Caco-2 (cell line): ENCODE measurements around the gene MTOR. TPM values are rescaled to one million over a fixed set of nuclear protein-coding genes. Genes with fewer than 3 reads are reported as not detected.
A peak's percentile ranks its signal among the peaks of the same experiment; 100 is the strongest.
"Not testable (repeated sequence)": the region's sequence is repeated elsewhere in the genome, so short reads cannot be mapped to it uniquely, and the experiment has no call there.

Experiments used
- BruUV-seq: library from RNA; stranded (reverse); fragments of 400-500 nt; replicated peaks from 2 replicates; lab custom pipeline; 2021; lab: Mats Ljungman, UMichigan
- CTCF ChIA-PET: fragments of 300-600 bp; sonication (Branson Sonifier 250); formaldehyde crosslinking; loops from one replicate; lab custom pipeline; 2022; ENCODE audit warnings: antibody characterized with exemption; lab: Charles Lee
- POLR2A ChIA-PET: fragments of 300-600 bp; sonication (Branson Sonifier 250); formaldehyde crosslinking; loops from one replicate; lab custom pipeline; 2022; ENCODE audit warnings: antibody characterized with exemption; lab: Charles Lee
- DNase-seq, 2 experiments: peaks; one replicate each; pipeline versions ENCODE4 v3.0.0 to v3.0.0-alpha.2; 2020 to 2022
- H3K27me3 ChIP-seq: replicated peaks from 2 replicates; pipeline ENCODE4 v1.6.0; 2011; ENCODE audit warnings: low read length; ENCODE audit not compliant: control insufficient read depth, insufficient read depth
- H3K36me3 ChIP-seq: 2 replicates; pipeline ENCODE4 v1.5.1; 2011; ENCODE audit warnings: low read length; ENCODE audit not compliant: control insufficient read depth, insufficient read depth
- H3K4me1 ChIP-seq: fragments of 250-450 bp; sonication (Bioruptor Pico); 2 replicates; pipeline ENCODE4 v1.5.1; 2020; ENCODE audit warnings: mild to moderate bottlenecking
- H3K4me3 ChIP-seq: 2 replicates; pipeline ENCODE4 v1.5.1; 2011; ENCODE audit warnings: low read depth, mild to moderate bottlenecking, control low read depth, low read length
- H3K9me3 ChIP-seq: fragments of 250-450 bp; sonication (Bioruptor Pico); 2 replicates; pipeline ENCODE4 v1.5.1; 2020; ENCODE audit warnings: mild to moderate bottlenecking, moderate library complexity
- H3K27ac Mint-ChIP-seq: one replicate; pipeline ENCODE4 v1.8.0; 2022; ENCODE audit warnings: mixed read lengths; ENCODE audit not compliant: unreplicated experiment
- H3K27me3 Mint-ChIP-seq: one replicate; pipeline ENCODE4 v1.8.0; 2022; ENCODE audit warnings: mixed read lengths; ENCODE audit not compliant: insufficient read depth, unreplicated experiment
- H3K36me3 Mint-ChIP-seq: one replicate; pipeline ENCODE4 v1.8.0; 2022; ENCODE audit warnings: mild to moderate bottlenecking, mixed read lengths; ENCODE audit not compliant: insufficient read depth, unreplicated experiment
- H3K4me1 Mint-ChIP-seq: one replicate; pipeline ENCODE4 v1.8.0; 2022; ENCODE audit warnings: low read depth, mixed read lengths; ENCODE audit not compliant: unreplicated experiment
- H3K4me3 Mint-ChIP-seq: one replicate; pipeline ENCODE4 v1.8.0; 2022; ENCODE audit warnings: mild to moderate bottlenecking, moderate library complexity, mixed read lengths; ENCODE audit not compliant: unreplicated experiment
- H3K9me3 Mint-ChIP-seq: one replicate; pipeline ENCODE4 v1.8.0; 2022; ENCODE audit warnings: mixed read lengths; ENCODE audit not compliant: unreplicated experiment
- intact Hi-C: fragments of 100-400 bp; cut with micrococcal nuclease; formaldehyde crosslinking; loops from one replicate; pipeline ENCODE4 v1.10.0; 2022; ENCODE audit not compliant: unreplicated experiment
- total RNA-seq: library from RNA; stranded (reverse); gene quantifications from 2 replicates; pipeline ENCODE4 v1.2.3, GENCODE V29; 2022
- TF ChIP-seq, protein P1 (sequence below), 2 experiments: fragments of 200-600 bp in 1 of 2; IDR thresholded peaks; 1 replicate in 1 of 2; 2 replicates in 1 of 2; pipeline versions ENCODE4 v1.5.1 to v1.8.0; 2011 to 2022; ENCODE audit warnings: antibody characterized with exemption in 1 of 2, control low read depth in 1 of 2, inconsistent platforms in 1 of 2, low read depth in 1 of 2, low read length in 1 of 2, mild to moderate bottlenecking in 1 of 2, moderate library complexity in 1 of 2; ENCODE audit not compliant: insufficient read depth in 1 of 2, severe bottlenecking in 1 of 2, unreplicated experiment in 1 of 2

The MTOR gene
- total RNA-seq, 1 experiment from 2014 or later: 45.7 TPM

DNA sequence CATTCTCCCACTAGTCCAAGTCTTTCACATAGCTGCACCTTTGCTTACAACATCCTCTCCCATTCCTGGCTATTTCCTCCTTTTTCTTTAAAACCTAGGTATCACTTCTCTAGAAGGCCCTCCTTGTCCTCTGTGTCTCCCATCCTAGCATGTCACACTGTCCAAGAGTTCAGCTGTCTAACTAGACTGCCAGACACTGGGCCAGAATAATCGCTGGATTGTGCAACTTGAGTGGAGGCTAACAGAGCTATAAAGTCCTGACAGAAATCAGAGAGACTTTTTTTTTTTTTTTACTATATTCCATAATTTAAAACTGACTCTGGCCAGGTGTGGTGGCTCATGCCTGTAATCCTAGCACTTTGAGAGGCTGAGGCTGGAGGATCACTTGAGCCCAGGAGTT is 77.4 kb downstream of the MTOR start:
- ChIA-PET POLR2A (no interaction called here), CTCF (no interaction called here)
- Mint-ChIP-seq H3K27me3 (no peaks in the 10 kb centered on the region), H3K9me3 (no peaks in the 10 kb centered on the region), H3K27ac (no peak overlapping the region), H3K4me3 (no peak overlapping the region), H3K4me1 (no peaks in the 10 kb centered on the region), H3K36me3 (peaks cover 5% of the 10 kb centered on the region)
- Histone ChIP-seq H3K4me3 (no peak overlapping the region), H3K9me3 (no peaks in the 10 kb centered on the region), H3K27me3 (no peaks in the 10 kb centered on the region), H3K4me1 (no peaks in the 10 kb centered on the region), H3K36me3 (no peaks in the 10 kb centered on the region)
- no TSS peak for BruUV-seq
- TF ChIP-seq, protein P1, sequence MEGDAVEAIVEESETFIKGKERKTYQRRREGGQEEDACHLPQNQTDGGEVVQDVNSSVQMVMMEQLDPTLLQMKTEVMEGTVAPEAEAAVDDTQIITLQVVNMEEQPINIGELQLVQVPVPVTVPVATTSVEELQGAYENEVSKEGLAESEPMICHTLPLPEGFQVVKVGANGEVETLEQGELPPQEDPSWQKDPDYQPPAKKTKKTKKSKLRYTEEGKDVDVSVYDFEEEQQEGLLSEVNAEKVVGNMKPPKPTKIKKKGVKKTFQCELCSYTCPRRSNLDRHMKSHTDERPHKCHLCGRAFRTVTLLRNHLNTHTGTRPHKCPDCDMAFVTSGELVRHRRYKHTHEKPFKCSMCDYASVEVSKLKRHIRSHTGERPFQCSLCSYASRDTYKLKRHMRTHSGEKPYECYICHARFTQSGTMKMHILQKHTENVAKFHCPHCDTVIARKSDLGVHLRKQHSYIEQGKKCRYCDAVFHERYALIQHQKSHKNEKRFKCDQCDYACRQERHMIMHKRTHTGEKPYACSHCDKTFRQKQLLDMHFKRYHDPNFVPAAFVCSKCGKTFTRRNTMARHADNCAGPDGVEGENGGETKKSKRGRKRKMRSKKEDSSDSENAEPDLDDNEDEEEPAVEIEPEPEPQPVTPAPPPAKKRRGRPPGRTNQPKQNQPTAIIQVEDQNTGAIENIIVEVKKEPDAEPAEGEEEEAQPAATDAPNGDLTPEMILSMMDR (IDR thresholded peaks at IDR 0.05; ENCODE audit: insufficient read depth in 1 of 2, low read depth in 1 of 2, low read length in 1 of 2, severe bottlenecking in 1 of 2, unreplicated experiment in 1 of 2): no peak
- no peak for DNase-seq
- intact Hi-C loops: no loop called here

DNA sequence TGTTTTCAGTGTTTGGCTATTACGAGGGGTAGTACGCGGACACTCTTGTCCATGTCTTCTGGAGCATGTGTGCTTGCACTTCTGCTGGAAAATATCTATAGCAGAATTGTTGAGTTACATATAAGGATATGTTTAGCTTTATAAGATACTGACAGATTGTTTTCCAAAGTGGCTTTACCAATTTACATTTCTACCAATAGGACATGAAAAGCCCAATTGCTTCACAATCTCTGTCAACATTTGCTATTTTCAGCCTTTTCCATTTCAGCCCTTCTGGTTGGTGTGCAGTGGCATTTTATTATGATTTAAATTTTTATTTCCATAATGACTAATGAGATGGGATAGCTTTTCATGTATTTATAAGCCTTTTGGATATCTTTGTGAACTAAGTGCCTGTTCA is 79.5 kb downstream of the MTOR start:
- peaks cover 9% of the 10 kb centered on the region for H3K36me3 Mint-ChIP-seq
- CTCF ChIA-PET: no interaction called here
- POLR2A ChIA-PET: no interaction called here
- intact Hi-C loops: no loop called here
- no peak for DNase-seq
- no peaks in the 10 kb centered on the region for H3K4me1 Mint-ChIP-seq
- BruUV-seq: no TSS peak
- H3K4me3 Mint-ChIP-seq: no peak overlapping the region
- no peaks in the 10 kb centered on the region for H3K9me3 Mint-ChIP-seq
- H3K27me3 Mint-ChIP-seq: no peaks in the 10 kb centered on the region
- Histone ChIP-seq H3K4me3 (no peak overlapping the region), H3K27me3 (no peaks in the 10 kb centered on the region), H3K4me1 (no peaks in the 10 kb centered on the region), H3K36me3 (no peaks in the 10 kb centered on the region), H3K9me3 (no peaks in the 10 kb centered on the region)
- no peak overlapping the region for H3K27ac Mint-ChIP-seq
- TF ChIP-seq, protein P1 (IDR thresholded peaks at IDR 0.05; ENCODE audit: insufficient read depth in 1 of 2, low read depth in 1 of 2, low read length in 1 of 2, severe bottlenecking in 1 of 2, unreplicated experiment in 1 of 2): no peak

DNA sequence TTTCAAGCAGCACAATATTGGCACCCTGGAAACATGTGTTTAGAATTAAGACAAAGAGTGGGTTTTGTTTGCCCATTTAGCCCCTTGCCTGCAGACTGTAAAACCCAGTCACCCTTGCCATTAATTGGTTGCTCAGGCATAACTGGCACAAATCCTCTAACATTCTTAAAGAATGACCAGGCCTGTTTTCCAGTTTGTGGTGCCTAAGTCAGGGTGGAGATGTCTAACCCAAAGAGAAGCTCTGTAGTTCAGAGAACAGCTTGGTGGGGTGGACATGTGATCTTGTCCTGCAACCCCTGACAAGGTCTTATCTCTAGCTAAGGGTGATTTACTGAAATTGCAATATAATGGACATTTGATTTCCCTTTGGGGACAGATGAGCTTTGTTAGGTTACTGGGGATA is 82.0 kb downstream of the MTOR start:
- Histone ChIP-seq H3K4me1 (no peaks in the 10 kb centered on the region), H3K4me3 (no peak overlapping the region), H3K9me3 (no peaks in the 10 kb centered on the region), H3K27me3 (no peaks in the 10 kb centered on the region), H3K36me3 (no peaks in the 10 kb centered on the region)
- ChIA-PET CTCF (interaction anchor here (1.3 kb wide), 1 partner anchor 143 kb away, joined by 3 read pairs; no protein-coding TSS in a partner anchor), POLR2A (no interaction called here)
- Mint-ChIP-seq H3K27ac (no peak overlapping the region), H3K27me3 (no peaks in the 10 kb centered on the region), H3K36me3 (peaks cover 9% of the 10 kb centered on the region), H3K4me1 (no peaks in the 10 kb centered on the region), H3K4me3 (no peak overlapping the region), H3K9me3 (no peaks in the 10 kb centered on the region)
- TF ChIP-seq, protein P1 (IDR thresholded peaks at IDR 0.05; ENCODE audit: insufficient read depth in 1 of 2, low read depth in 1 of 2, low read length in 1 of 2, severe bottlenecking in 1 of 2, unreplicated experiment in 1 of 2): no peak
- intact Hi-C loops: no loop called here
- no peak for DNase-seq
- no TSS peak for BruUV-seq

DNA sequence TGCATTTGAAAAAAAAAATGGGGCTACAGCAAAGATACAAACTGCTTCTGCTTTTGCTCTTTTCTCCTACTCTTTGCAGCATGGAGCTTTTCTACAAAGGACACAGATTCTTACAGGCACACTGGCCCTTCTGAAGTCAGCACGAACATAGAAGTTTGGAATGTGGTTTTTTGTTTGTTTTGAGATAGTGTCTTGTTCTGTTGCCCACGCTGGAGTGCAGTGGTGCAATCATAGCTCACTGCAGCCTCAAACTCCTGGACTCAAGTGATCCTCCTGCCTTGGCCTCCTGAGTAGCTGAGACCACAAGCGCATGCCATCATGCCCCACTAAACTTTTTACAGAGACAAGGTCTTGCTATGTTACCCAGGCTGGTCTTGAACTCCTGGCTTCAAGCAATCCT is 82.6 kb downstream of the MTOR start:
- H3K4me3 Mint-ChIP-seq, H3K9me3 ChIP-seq, H3K4me1 Mint-ChIP-seq, H3K4me3 ChIP-seq, H3K27me3 Mint-ChIP-seq, H3K27me3 ChIP-seq, H3K9me3 Mint-ChIP-seq, intact Hi-C loops, BruUV-seq, H3K36me3 Mint-ChIP-seq, H3K27ac Mint-ChIP-seq, H3K4me1 ChIP-seq, H3K36me3 ChIP-seq: not testable (repeated sequence)
- ChIA-PET CTCF (interaction anchor here (1.3 kb wide), 1 partner anchor 143 kb away, joined by 3 read pairs; no protein-coding TSS in a partner anchor), POLR2A (interaction anchor here (0.7 kb wide), 2 partner anchors 40 to 86 kb away, joined by 3 read pairs; no protein-coding TSS in a partner anchor)
- peak in 1 of 2 experiments; percentile 14 for DNase-seq
